ENCODE data around the gene PRSS53. TPM values are rescaled to one million over a fixed set of nuclear protein-coding genes. Genes with fewer than 3 reads are reported as not detected.
"Not testable (repeated sequence)": the region's sequence is repeated elsewhere in the genome, so short reads cannot be mapped to it uniquely, and the experiment has no call there.

The PRSS53 gene
- total RNA-seq, 1 donor from 2014 or later = 20.4 TPM

- H3K4me1 Mint-ChIP-seq (ENCODE audit: low read depth, unreplicated experiment) = peaks cover 11% of the 10 kb centered on the region
- H3K27ac Mint-ChIP-seq (ENCODE audit: unreplicated experiment) = peak within 1 kb of the TSS; percentile 99
- no peaks in the 10 kb centered on the region for H3K36me3 Mint-ChIP-seq (ENCODE audit: unreplicated experiment)
- peaks cover 8% of the 10 kb centered on the region for H3K27me3 Mint-ChIP-seq (ENCODE audit: unreplicated experiment)
- peak within 1 kb of the TSS; percentile 89 for H3K4me3 Mint-ChIP-seq (ENCODE audit: unreplicated experiment)
- peak; percentile 86 for DNase-seq
- peaks cover 13% of the 10 kb centered on the region for H3K9me3 Mint-ChIP-seq (ENCODE audit: unreplicated experiment)
- TF ChIP-seq CTCF (IDR thresholded peaks at IDR 0.05; ENCODE audit: partially characterized antibody, unreplicated experiment) = no peak
Observed at GRCh38 chr16:31108035-31108793, 19.5 kb upstream of the PRSS53 start, which contains the start of gene BCKDK. Gene BCKDK (plus strand): TSS chr16:31108386. CDS start chr16:31109224, 838 bp downstream.

DNA sequence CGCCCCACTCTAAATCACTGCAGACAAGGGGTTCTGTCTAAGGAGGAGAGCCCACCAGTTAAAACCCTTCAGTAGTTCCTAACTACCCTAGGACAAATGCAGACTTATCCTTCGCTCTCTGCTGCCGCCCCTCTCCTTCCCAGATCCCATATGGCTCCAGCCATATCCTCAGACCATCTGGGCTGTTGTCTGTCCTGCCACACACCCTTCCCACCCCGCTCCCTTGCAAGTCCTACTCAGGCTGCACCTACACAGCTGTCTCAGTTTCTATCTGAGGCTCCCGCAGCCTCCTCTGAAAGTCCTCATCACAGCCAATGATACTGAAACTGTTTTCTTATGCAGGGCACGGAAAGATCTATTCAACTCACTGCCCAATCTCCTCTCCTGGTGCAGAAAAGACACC is 18.7 kb upstream of the PRSS53 start:
- peaks cover 8% of the 10 kb centered on the region for H3K27me3 Mint-ChIP-seq (ENCODE audit: unreplicated experiment)
- peaks cover 17% of the 10 kb centered on the region for H3K9me3 Mint-ChIP-seq (ENCODE audit: unreplicated experiment)
- no peak for TF ChIP-seq CTCF (IDR thresholded peaks at IDR 0.05; ENCODE audit: partially characterized antibody, unreplicated experiment)
- peak overlapping the region; percentile 99 for H3K27ac Mint-ChIP-seq (ENCODE audit: unreplicated experiment)
- H3K4me3 Mint-ChIP-seq (ENCODE audit: unreplicated experiment) = peak overlapping the region; percentile 89
- peaks cover 11% of the 10 kb centered on the region for H3K4me1 Mint-ChIP-seq (ENCODE audit: low read depth, unreplicated experiment)
- H3K36me3 Mint-ChIP-seq (ENCODE audit: unreplicated experiment) = no peaks in the 10 kb centered on the region
- DNase-seq = peak; percentile 58

- peaks cover 8% of the 10 kb centered on the region for H3K27me3 Mint-ChIP-seq (ENCODE audit: unreplicated experiment)
- H3K4me1 Mint-ChIP-seq (ENCODE audit: low read depth, unreplicated experiment) = peaks cover 11% of the 10 kb centered on the region
- no peak for DNase-seq
- peaks cover 17% of the 10 kb centered on the region for H3K9me3 Mint-ChIP-seq (ENCODE audit: unreplicated experiment)
- no peaks in the 10 kb centered on the region for H3K36me3 Mint-ChIP-seq (ENCODE audit: unreplicated experiment)
- H3K27ac Mint-ChIP-seq (ENCODE audit: unreplicated experiment) = peak overlapping the region; percentile 99
- TF ChIP-seq CTCF (IDR thresholded peaks at IDR 0.05; ENCODE audit: partially characterized antibody, unreplicated experiment) = no peak
- peak overlapping the region; percentile 89 for H3K4me3 Mint-ChIP-seq (ENCODE audit: unreplicated experiment)
Observed at GRCh38 chr16:31106509-31107464, 18.0 kb upstream of the PRSS53 start.

DNA sequence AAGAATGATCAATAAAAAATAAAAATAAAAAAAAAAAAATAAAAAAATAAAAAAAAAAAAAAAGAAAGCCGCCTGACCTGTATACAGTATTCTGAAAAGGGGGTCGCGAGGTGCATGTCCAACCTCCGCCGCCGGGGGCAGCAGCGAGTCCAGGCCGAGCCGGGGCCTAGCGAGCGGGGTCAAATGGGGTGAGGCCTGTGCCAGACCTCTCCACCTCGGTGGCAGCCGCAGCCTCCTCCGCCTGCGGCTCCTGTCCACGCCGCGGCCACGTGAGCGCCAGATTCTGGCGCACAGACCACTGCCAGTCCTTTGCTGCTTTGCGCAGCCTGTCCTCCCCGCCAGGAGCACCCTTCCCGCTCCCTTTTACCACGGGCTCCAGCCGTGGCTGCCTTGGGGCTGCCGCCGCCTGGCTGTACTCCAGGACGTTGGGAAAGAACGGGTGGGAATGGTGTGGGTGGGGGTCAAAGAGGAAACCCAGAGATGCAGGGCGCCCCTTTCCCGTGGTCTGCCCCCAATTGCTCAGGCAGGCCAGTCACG is 17.0 kb upstream of the PRSS53 start:
- Mint-ChIP-seq H3K9me3 (ENCODE audit: unreplicated experiment) (peaks cover 17% of the 10 kb centered on the region), H3K4me1 (ENCODE audit: low read depth, unreplicated experiment) (peaks cover 11% of the 10 kb centered on the region), H3K27me3 (ENCODE audit: unreplicated experiment) (peaks cover 8% of the 10 kb centered on the region), H3K4me3 (ENCODE audit: unreplicated experiment) (no peak overlapping the region), H3K36me3 (ENCODE audit: unreplicated experiment) (no peaks in the 10 kb centered on the region), H3K27ac (ENCODE audit: unreplicated experiment) (no peak overlapping the region)
- DNase-seq = peak; percentile 78
- peak; percentile 72 for TF ChIP-seq CTCF (IDR thresholded peaks at IDR 0.05; ENCODE audit: partially characterized antibody, unreplicated experiment)

DNA sequence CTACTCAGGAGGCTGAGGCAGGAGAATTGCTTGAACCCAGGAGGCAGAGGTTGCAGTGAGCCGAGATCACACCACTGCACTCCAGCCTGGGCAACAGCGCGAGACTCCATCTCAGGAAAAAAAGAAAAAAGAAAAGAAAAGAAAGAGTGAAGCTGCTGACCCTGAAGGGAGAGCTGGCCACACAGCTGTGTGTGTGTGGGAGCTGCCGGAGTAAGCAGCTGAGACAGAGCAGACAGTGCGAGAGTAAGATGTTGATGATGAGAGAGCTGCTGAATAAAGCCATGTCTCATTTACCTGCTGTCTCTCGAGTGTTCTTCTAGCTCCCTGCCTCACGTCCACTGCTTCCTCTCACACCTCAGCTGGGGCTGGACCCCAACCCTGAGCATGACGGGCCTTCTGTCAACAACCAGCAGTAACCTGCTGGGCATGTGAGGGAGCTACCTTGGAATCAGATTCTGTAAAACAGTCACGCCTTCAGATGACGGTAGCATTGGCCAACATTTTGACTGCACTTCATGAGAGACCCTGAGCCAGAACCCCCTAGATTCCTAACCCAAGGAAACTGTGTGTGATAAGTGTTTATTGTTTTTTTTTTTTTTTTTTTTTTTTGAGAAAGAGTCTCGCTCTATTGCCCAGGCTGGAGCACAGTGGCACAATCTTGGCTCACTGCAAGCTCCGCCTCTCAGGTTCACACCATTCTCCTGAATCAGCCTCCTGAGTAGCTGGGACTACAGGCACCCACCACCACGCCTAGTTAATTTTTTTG is 12.3 kb upstream of the PRSS53 start:
- not testable (repeated sequence) for H3K9me3 Mint-ChIP-seq (ENCODE audit: unreplicated experiment); DNase-seq; H3K36me3 Mint-ChIP-seq (ENCODE audit: unreplicated experiment); H3K4me3 Mint-ChIP-seq (ENCODE audit: unreplicated experiment); H3K4me1 Mint-ChIP-seq (ENCODE audit: low read depth, unreplicated experiment); H3K27me3 Mint-ChIP-seq (ENCODE audit: unreplicated experiment); H3K27ac Mint-ChIP-seq (ENCODE audit: unreplicated experiment)

Measured in glutamatergic neuron (in vitro differentiated cells).